DOHH2 (cell line): Measurements from ENCODE around the gene CHD5.

Experiments
- H3F3A ChIP-seq: fragments of 200-600 bp; sonication (generic), shearing (Covaris generic); 2 replicates; pipeline ENCODE4 v1.6.0; 2016; ENCODE audit warnings: antibody characterized with exemption, mild to moderate bottlenecking; ENCODE audit not compliant: control insufficient read depth, insufficient read depth
- H3K27ac ChIP-seq: fragments of 200-600 bp; sonication (generic); 2 replicates; pipeline ENCODE4 v1.5.1; 2014; ENCODE audit warnings: low read depth, mild to moderate bottlenecking, low read length, moderate library complexity
- H3K27me3 ChIP-seq: fragments of 200-600 bp; sonication (generic); 2 replicates; pipeline ENCODE4 v1.6.1; 2014; ENCODE audit warnings: mild to moderate bottlenecking, low read length, mixed read lengths; ENCODE audit not compliant: control insufficient read depth
- H3K36me3 ChIP-seq: fragments of 200-600 bp; sonication (generic); 2 replicates; pipeline ENCODE4 v1.6.1; 2014; ENCODE audit warnings: mild to moderate bottlenecking, low read length, moderate library complexity, mixed read lengths; ENCODE audit not compliant: control insufficient read depth
- H3K4me1 ChIP-seq: fragments of 200-600 bp; sonication (generic); 2 replicates; pipeline ENCODE4 v1.6.1; 2014; ENCODE audit warnings: mild to moderate bottlenecking, low read length, mixed read lengths; ENCODE audit not compliant: control insufficient read depth
- H3K4me2 ChIP-seq: fragments of 200-600 bp; sonication (generic); 2 replicates; pipeline ENCODE4 v1.6.0; 2014; ENCODE audit warnings: mild to moderate bottlenecking, low read length, moderate library complexity
- H3K4me3 ChIP-seq: fragments of 200-600 bp; sonication (generic); 2 replicates; pipeline ENCODE4 v1.5.1; 2014; ENCODE audit warnings: mild to moderate bottlenecking, low read length, mixed read lengths
- H3K79me2 ChIP-seq: fragments of 200-600 bp; sonication (generic); 2 replicates; pipeline ENCODE4 v1.6.1; 2014; ENCODE audit warnings: mild to moderate bottlenecking, low read length, mixed read lengths; ENCODE audit not compliant: control insufficient read depth
- H3K9me2 ChIP-seq: fragments of 200-600 bp; sonication (generic); replicated peaks from 2 replicates; pipeline ENCODE4 v1.6.1; 2014; ENCODE audit warnings: mild to moderate bottlenecking, low read length, mixed read lengths; ENCODE audit not compliant: control insufficient read depth
- H3K9me3 ChIP-seq: fragments of 200-600 bp; sonication (generic); 2 replicates; pipeline ENCODE4 v1.6.1; 2014; ENCODE audit warnings: antibody characterized with exemption, low read length, mixed read lengths; ENCODE audit not compliant: control insufficient read depth, insufficient read depth
- H4K20me1 ChIP-seq: fragments of 200-600 bp; sonication (generic); 2 replicates; pipeline ENCODE4 v1.6.0; 2014; ENCODE audit warnings: low read depth, mild to moderate bottlenecking, antibody characterized with exemption, low read length, moderate library complexity; ENCODE audit not compliant: control insufficient read depth, insufficient read depth
- EZH2phosphoT487 ChIP-seq: fragments of 200-600 bp; sonication (generic); IDR thresholded peaks from 2 replicates; pipeline ENCODE4 v1.6.1; 2017; ENCODE audit warnings: borderline replicate concordance, mild to moderate bottlenecking, antibody characterized with exemption, low read length, moderate library complexity, mixed read lengths
- TF ChIP-seq, protein P1 (sequence below): fragments of 200-600 bp; sonication (generic); IDR thresholded peaks from one replicate; pipeline ENCODE4 v1.5.1; 2014; ENCODE audit warnings: antibody characterized with exemption, mild to moderate bottlenecking, low read depth, low read length; ENCODE audit not compliant: poor library complexity, severe bottlenecking

The CHD5 gene

DNA sequence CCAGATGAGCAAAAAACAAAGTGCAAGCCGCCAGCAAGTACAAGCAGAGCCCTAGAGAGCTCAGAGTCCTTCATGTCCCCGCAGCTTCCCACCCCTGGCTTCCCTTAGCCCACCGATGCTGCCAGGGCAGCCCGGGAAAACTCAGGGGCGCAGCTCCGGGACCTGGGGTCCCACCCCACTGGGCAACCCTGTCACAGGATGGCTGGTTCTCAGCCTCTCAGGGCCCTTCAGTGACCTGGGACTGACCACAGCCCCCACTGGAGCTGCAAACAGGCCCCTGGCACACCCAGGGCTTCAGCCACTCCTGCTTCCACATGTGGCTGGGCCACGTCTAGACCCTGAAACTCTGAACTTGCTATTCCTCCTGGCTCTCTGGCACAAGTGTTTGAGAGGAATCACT lies 49.5 kb downstream of the CHD5 start:
- Histone ChIP-seq H4K20me1 (no peaks in the 10 kb centered on the region), H3K79me2 (no peaks in the 10 kb centered on the region), H3K9me3 (no peaks in the 10 kb centered on the region), H3K27ac (no peak overlapping the region), H3F3A (no peaks in the 10 kb centered on the region), H3K4me3 (no peak overlapping the region), H3K4me2 (no peak overlapping the region), H3K4me1 (no peaks in the 10 kb centered on the region), H3K36me3 (no peaks in the 10 kb centered on the region), H3K9me2 (no peaks in the 10 kb centered on the region), H3K27me3 (no peaks in the 10 kb centered on the region)
- TF ChIP-seq EZH2phosphoT487, result no peak
- TF ChIP-seq, protein P1, sequence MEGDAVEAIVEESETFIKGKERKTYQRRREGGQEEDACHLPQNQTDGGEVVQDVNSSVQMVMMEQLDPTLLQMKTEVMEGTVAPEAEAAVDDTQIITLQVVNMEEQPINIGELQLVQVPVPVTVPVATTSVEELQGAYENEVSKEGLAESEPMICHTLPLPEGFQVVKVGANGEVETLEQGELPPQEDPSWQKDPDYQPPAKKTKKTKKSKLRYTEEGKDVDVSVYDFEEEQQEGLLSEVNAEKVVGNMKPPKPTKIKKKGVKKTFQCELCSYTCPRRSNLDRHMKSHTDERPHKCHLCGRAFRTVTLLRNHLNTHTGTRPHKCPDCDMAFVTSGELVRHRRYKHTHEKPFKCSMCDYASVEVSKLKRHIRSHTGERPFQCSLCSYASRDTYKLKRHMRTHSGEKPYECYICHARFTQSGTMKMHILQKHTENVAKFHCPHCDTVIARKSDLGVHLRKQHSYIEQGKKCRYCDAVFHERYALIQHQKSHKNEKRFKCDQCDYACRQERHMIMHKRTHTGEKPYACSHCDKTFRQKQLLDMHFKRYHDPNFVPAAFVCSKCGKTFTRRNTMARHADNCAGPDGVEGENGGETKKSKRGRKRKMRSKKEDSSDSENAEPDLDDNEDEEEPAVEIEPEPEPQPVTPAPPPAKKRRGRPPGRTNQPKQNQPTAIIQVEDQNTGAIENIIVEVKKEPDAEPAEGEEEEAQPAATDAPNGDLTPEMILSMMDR, result no peak

DNA sequence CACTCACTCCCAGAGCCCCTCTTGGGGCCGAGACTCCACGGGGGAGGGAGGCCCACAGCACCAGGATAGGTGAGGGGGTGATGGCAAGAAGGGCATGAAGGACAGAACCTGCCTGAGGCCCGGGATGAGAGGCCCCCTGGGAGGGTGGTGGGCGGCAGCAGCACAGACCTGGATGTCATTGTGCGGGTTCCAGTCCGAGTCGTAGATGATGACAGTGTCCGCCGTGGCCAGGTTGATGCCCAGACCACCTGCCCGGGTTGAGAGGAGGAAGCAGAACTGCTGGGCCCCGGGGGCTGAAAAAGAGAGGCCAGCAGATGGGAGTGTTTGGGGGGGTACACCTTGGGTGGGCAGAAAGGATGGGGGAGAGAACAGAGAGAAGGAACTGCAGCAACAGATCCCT lies 50.1 kb downstream of the CHD5 start:
- no peak for TF ChIP-seq EZH2phosphoT487
- TF ChIP-seq, protein P1, result no peak
- Histone ChIP-seq H3K9me3 (no peaks in the 10 kb centered on the region), H3K9me2 (no peaks in the 10 kb centered on the region), H3K4me3 (no peak overlapping the region), H3K27ac (no peak overlapping the region), H3K79me2 (no peaks in the 10 kb centered on the region), H3K4me2 (no peak overlapping the region), H3K4me1 (no peaks in the 10 kb centered on the region), H3F3A (no peaks in the 10 kb centered on the region), H4K20me1 (no peaks in the 10 kb centered on the region), H3K27me3 (no peaks in the 10 kb centered on the region), H3K36me3 (no peaks in the 10 kb centered on the region)

DNA sequence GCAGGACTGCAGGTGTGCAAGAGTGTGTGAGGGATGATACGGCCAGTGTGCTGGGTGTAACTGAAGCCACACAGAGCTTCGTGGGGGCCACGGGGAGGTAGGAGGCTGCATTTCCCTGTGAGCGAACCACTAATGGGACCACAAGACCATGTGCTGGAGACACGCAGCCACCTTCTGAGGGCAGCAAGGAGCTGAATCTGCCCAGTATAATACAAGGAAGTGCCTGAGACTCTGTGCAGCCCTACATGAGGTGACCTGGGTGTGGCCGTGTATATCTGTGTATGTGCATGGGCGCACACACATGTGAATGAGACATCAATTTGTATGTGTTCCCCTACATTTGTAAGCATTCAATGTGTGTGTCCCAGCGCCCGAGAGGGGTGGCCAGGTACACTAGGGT lies 50.8 kb downstream of the CHD5 start:
- H4K20me1 ChIP-seq, result no peaks in the 10 kb centered on the region
- H3F3A ChIP-seq, result no peaks in the 10 kb centered on the region
- no peak overlapping the region for H3K27ac ChIP-seq
- no peak for TF ChIP-seq EZH2phosphoT487
- TF ChIP-seq, protein P1, result no peak
- no peak overlapping the region for H3K4me2 ChIP-seq
- H3K9me3 ChIP-seq, result no peaks in the 10 kb centered on the region
- H3K27me3 ChIP-seq, result no peaks in the 10 kb centered on the region
- H3K79me2 ChIP-seq, result no peaks in the 10 kb centered on the region
- H3K36me3 ChIP-seq, result no peaks in the 10 kb centered on the region
- H3K9me2 ChIP-seq, result no peaks in the 10 kb centered on the region
- no peak overlapping the region for H3K4me3 ChIP-seq
- H3K4me1 ChIP-seq, result no peaks in the 10 kb centered on the region
